Sigmoid colon (tissue), 4 donors: ENCODE data around the gene TNNT3.

Experiments used
- EP300 ChIP-seq, 4 donors: sonication (generic); formaldehyde crosslinking; IDR thresholded peaks; one replicate each; pipeline ENCODE4 v1.6.1; 2017; ENCODE audit warnings: antibody characterized with exemption in 4 of 4
- POLR2A ChIP-seq, 2 donors: fragments of 450-650 bp; IDR thresholded peaks; one replicate each; pipeline ENCODE4 v1.6.1; 2016; ENCODE audit warnings: antibody characterized with exemption in 2 of 2, mild to moderate bottlenecking in 2 of 2, moderate library complexity in 2 of 2
- POLR2AphosphoS5 ChIP-seq, 4 donors: sonication (generic); formaldehyde crosslinking; IDR thresholded peaks; one replicate each; pipeline ENCODE4 v1.6.1; 2017; ENCODE audit warnings: antibody characterized with exemption in 4 of 4
- TF ChIP-seq, protein P1 (sequence below), 4 experiments: fragments of 450-650 bp in 3 of 4; fragments of 200-600 bp in 1 of 4; IDR thresholded peaks; one replicate each; pipeline ENCODE4 v1.5.1; 2016 to 2019; ENCODE audit warnings: antibody characterized with exemption in 4 of 4, mild to moderate bottlenecking in 3 of 4, moderate library complexity in 2 of 4

DNA sequence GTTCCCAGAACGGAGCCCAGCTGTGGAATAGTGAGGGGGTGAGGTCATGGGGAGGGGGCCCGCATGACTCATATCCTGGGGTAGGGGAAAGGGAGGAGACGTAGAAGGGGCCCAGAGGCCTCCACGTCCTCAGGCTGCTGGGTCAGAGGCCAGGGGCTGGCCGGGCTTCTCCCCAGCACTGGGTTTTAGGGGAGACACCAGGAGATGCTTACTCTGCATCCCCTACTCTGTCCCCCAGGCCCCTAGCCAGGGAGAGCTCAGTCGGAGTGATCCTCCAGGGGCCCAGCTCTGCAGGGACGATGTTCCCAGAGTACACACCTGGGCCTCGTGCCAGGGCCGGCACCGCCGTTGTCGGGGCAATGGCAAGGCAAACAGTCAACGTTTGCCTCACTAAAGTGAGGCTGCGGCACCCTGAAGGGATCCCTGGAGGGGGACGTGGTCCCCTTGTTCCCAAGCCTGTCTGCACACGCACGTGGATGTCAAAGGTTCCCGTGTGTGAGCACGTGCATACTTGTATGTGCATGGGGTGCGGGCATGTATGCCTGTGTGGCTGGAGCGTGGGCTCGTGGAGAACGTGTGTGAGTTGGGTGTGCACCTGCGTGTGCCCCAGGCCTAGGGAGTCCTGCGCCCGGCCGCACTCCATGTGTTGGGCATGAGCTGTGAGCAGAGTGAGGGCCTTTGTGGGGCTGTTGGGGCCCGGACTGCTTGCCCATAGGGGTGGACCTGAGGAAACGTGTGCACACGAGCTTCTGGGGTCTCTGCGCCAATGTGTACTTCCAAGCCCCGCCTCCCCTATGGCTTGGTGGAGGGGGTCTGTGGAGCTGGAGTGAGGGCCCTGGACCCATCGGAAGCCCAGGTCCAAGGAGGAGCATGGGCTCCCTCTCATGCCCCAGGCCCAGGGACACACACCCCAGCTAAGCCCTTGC, 42.0 kb upstream of the TNNT3 start:
- TF ChIP-seq, protein P1, sequence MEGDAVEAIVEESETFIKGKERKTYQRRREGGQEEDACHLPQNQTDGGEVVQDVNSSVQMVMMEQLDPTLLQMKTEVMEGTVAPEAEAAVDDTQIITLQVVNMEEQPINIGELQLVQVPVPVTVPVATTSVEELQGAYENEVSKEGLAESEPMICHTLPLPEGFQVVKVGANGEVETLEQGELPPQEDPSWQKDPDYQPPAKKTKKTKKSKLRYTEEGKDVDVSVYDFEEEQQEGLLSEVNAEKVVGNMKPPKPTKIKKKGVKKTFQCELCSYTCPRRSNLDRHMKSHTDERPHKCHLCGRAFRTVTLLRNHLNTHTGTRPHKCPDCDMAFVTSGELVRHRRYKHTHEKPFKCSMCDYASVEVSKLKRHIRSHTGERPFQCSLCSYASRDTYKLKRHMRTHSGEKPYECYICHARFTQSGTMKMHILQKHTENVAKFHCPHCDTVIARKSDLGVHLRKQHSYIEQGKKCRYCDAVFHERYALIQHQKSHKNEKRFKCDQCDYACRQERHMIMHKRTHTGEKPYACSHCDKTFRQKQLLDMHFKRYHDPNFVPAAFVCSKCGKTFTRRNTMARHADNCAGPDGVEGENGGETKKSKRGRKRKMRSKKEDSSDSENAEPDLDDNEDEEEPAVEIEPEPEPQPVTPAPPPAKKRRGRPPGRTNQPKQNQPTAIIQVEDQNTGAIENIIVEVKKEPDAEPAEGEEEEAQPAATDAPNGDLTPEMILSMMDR (IDR thresholded peaks at IDR 0.05) = no peak
- no peak for TF ChIP-seq POLR2A (IDR thresholded peaks at IDR 0.05)
- TF ChIP-seq POLR2AphosphoS5 (IDR thresholded peaks at IDR 0.05) = peak in 1 of 4 donors; percentile 7
- TF ChIP-seq EP300 (IDR thresholded peaks at IDR 0.05) = no peak
